GF-D8 (cell line): ENCODE results near the gene CNTNAP2.
"Not testable (repeated sequence)": the region's sequence is repeated elsewhere in the genome, so short reads cannot be mapped to it uniquely, and the experiment has no call there.

Experiments
- DNase-seq: peaks from one replicate; lab custom pipeline; 2025; lab: John Stamatoyannopoulos, UW

CNTNAP2 gene

GRCh38 chr7:147765301-147765700 is 1648.7 kb downstream of the CNTNAP2 start:
- no peak for DNase-seq

GRCh38 chr7:147771344-147771743 is 1654.7 kb downstream of the CNTNAP2 start:
- DNase-seq, result no peak

GRCh38 chr7:147774461-147774860 is 1657.9 kb downstream of the CNTNAP2 start:
- no peak for DNase-seq

GRCh38 chr7:147775516-147776284 is 1659.1 kb downstream of the CNTNAP2 start:
- no peak for DNase-seq

GRCh38 chr7:147777309-147777708 is 1660.7 kb downstream of the CNTNAP2 start:
- no peak for DNase-seq

GRCh38 chr7:147779949-147780348 is 1663.3 kb downstream of the CNTNAP2 start:
- DNase-seq, result no peak

- DNase-seq, result no peak
Observed at GRCh38 chr7:147796581-147796980, 1680.0 kb downstream of the CNTNAP2 start.

- no peak for DNase-seq
Observed at GRCh38 chr7:147798001-147798400, 1681.4 kb downstream of the CNTNAP2 start.

- DNase-seq, result not testable (repeated sequence)
Observed at GRCh38 chr7:147801762-147802161, 1685.2 kb downstream of the CNTNAP2 start.

- DNase-seq, result no peak
Observed at GRCh38 chr7:147803151-147803550, 1686.5 kb downstream of the CNTNAP2 start.

GRCh38 chr7:147803606-147804005 is 1687.0 kb downstream of the CNTNAP2 start:
- DNase-seq, result no peak

GRCh38 chr7:147804032-147804431 is 1687.4 kb downstream of the CNTNAP2 start:
- no peak for DNase-seq

- no peak for DNase-seq
Observed at GRCh38 chr7:147805996-147806576, 1689.5 kb downstream of the CNTNAP2 start.

GRCh38 chr7:147809786-147810185 is 1693.2 kb downstream of the CNTNAP2 start:
- DNase-seq, result no peak

- DNase-seq, result no peak
Observed at GRCh38 chr7:147810269-147810668, 1693.7 kb downstream of the CNTNAP2 start.

- no peak for DNase-seq
Observed at GRCh38 chr7:147811923-147812322, 1695.3 kb downstream of the CNTNAP2 start.

- no peak for DNase-seq
Observed at GRCh38 chr7:147813316-147813715, 1696.7 kb downstream of the CNTNAP2 start.

GRCh38 chr7:147818317-147818716 is 1701.7 kb downstream of the CNTNAP2 start:
- no peak for DNase-seq

GRCh38 chr7:147824671-147825070 is 1708.1 kb downstream of the CNTNAP2 start:
- DNase-seq, result no peak

GRCh38 chr7:147829016-147829415 is 1712.4 kb downstream of the CNTNAP2 start:
- DNase-seq, result no peak

- DNase-seq, result no peak
Observed at GRCh38 chr7:147833557-147833956, 1717.0 kb downstream of the CNTNAP2 start.

- no peak for DNase-seq
Observed at GRCh38 chr7:147833970-147834369, 1717.4 kb downstream of the CNTNAP2 start.

GRCh38 chr7:147852833-147853232 is 1736.2 kb downstream of the CNTNAP2 start:
- no peak for DNase-seq
